MCF 10A (cell line): ENCODE measurements around the gene SULT1C2. TPM values are rescaled to one million over a fixed set of nuclear protein-coding genes. Genes with fewer than 3 reads are reported as not detected.

ENCODE experiments used
- Bru-seq: library from RNA; stranded (reverse); fragments of 400-500 nt; gene quantifications from one replicate; lab custom pipeline; 2021; lab: Mats Ljungman, UMichigan
- BruChase-seq, 2 experiments: library from RNA; stranded (reverse); fragments of 400-500 nt; gene quantifications; one replicate each; lab custom pipeline; 2021; lab: Mats Ljungman, UMichigan
- BruUV-seq: library from RNA; stranded (reverse); fragments of 400-500 nt; replicated peaks from 2 replicates; lab custom pipeline; 2021; lab: Mats Ljungman, UMichigan
- CTCF ChIA-PET: fragments of 300-600 bp; sonication (Branson Sonifier 250); formaldehyde crosslinking; extraction: SDS; loops from one replicate; lab custom pipeline; 2021; ENCODE audit warnings: antibody characterized with exemption, inconsistent platforms; lab: Yijun Ruan, JAX
- POLR2A ChIA-PET: fragments of 300-600, 350-650 bp; sonication (Branson Sonifier 250); formaldehyde crosslinking; extraction: SDS; loops from one replicate; lab custom pipeline; 2020; ENCODE audit warnings: antibody characterized with exemption, inconsistent platforms; lab: Yijun Ruan, JAX
- DNase-seq: peaks from one replicate; pipeline ENCODE4 v3.0.0-alpha.2; 2018; ENCODE audit not compliant: unreplicated experiment
- H3K27ac Mint-ChIP-seq: one replicate; pipeline ENCODE4 v1.8.0; 2022; ENCODE audit warnings: mild to moderate bottlenecking, low read depth, mixed read lengths; ENCODE audit not compliant: unreplicated experiment
- H3K27me3 Mint-ChIP-seq: one replicate; pipeline ENCODE4 v1.8.0; 2022; ENCODE audit warnings: mixed read lengths; ENCODE audit not compliant: insufficient read depth, unreplicated experiment
- H3K36me3 Mint-ChIP-seq: one replicate; pipeline ENCODE4 v1.8.0; 2022; ENCODE audit warnings: mild to moderate bottlenecking, moderate library complexity, mixed read lengths; ENCODE audit not compliant: insufficient read depth, unreplicated experiment
- H3K4me1 Mint-ChIP-seq: one replicate; pipeline ENCODE4 v1.8.0; 2022; ENCODE audit warnings: mixed read lengths; ENCODE audit not compliant: insufficient read depth, unreplicated experiment
- H3K4me3 Mint-ChIP-seq: one replicate; pipeline ENCODE4 v1.8.0; 2022; ENCODE audit warnings: mild to moderate bottlenecking, moderate library complexity, mixed read lengths; ENCODE audit not compliant: unreplicated experiment
- H3K9me3 Mint-ChIP-seq: one replicate; pipeline ENCODE4 v1.8.0; 2022; ENCODE audit warnings: mixed read lengths; ENCODE audit not compliant: unreplicated experiment
- intact Hi-C: fragments of 100-400 bp; cut with micrococcal nuclease; formaldehyde crosslinking; loops from 2 replicates; pipeline ENCODE4 v1.14.1; 2022
- long read RNA-seq: library from polyadenylated mRNA; stranded (forward); transcript quantifications from one replicate; pipeline ENCODE4 v2.0.0, GENCODE V29; 2022
- total RNA-seq: library from RNA; stranded (reverse); gene quantifications from 2 replicates; pipeline ENCODE4 v1.2.3, GENCODE V29; 2022
- TF ChIP-seq, protein P1 (sequence below): fragments of 200-600 bp; IDR thresholded peaks from one replicate; pipeline ENCODE4 v1.8.0; 2022; ENCODE audit warnings: antibody characterized with exemption, mild to moderate bottlenecking; ENCODE audit not compliant: unreplicated experiment

Gene SULT1C2
- total RNA-seq (not detected in 2 replicates), Bru-seq, nascent RNA (not detected), BruChase-seq, experiment 1, labeled RNA remaining after a 6-hour chase (percentile 5 among the genes with signal in this experiment), BruChase-seq, experiment 2, labeled RNA remaining after a 2-hour chase (not detected)
- long read RNA-seq, result 0 reads

DNA sequence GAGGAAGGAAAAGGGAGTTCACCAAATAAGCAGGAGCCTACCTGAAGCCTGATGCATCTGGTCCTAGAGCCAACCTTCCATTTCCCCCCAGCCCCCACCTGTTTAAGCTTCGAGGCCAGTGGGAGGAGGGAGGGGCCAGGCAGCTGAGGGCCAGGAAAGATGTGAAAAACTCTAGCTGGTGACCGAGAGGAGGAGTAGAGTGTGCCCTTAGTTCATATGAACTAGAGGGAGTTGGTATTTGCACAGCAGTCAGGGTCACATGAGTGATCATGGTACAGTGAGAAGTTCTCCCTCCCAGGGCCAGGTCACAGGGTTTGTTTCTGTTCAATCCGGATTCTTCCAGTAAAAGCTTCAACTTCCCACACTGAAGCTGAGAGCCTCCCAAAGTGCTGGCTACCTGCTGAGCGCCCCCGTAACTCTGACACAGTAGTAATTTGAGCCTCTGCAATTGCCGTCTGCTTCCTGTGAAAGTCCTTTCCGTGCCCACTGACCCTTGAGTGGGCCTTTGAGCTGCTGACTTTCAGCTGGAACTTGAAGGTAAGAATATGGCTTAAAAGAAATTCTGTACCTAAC, at the start of gene SULT1C2:
TSS of gene SULT1C2 (plus strand) at position 362 of the 573 bp plus-strand sequence. CDS start 4,773 bp downstream, outside the sequence.
- CTCF ChIA-PET, result interaction anchor here (0.5 to 1.1 kb wide), 4 partner anchors 21 to 1717 kb away, joined by 3 to 6 read pairs (median 3); no protein-coding TSS in a partner anchor
- no TSS peak for BruUV-seq
- Mint-ChIP-seq H3K27me3 (peaks cover 11% of the 10 kb centered on the region), H3K36me3 (no peaks in the 10 kb centered on the region), H3K9me3 (peaks cover under 1% of the 10 kb centered on the region), H3K4me1 (no peaks in the 10 kb centered on the region), H3K4me3 (no peak within 1 kb of the TSS), H3K27ac (no peak within 1 kb of the TSS)
- POLR2A ChIA-PET, result no interaction called here
- intact Hi-C loops, result no loop called here
- TF ChIP-seq, protein P1, sequence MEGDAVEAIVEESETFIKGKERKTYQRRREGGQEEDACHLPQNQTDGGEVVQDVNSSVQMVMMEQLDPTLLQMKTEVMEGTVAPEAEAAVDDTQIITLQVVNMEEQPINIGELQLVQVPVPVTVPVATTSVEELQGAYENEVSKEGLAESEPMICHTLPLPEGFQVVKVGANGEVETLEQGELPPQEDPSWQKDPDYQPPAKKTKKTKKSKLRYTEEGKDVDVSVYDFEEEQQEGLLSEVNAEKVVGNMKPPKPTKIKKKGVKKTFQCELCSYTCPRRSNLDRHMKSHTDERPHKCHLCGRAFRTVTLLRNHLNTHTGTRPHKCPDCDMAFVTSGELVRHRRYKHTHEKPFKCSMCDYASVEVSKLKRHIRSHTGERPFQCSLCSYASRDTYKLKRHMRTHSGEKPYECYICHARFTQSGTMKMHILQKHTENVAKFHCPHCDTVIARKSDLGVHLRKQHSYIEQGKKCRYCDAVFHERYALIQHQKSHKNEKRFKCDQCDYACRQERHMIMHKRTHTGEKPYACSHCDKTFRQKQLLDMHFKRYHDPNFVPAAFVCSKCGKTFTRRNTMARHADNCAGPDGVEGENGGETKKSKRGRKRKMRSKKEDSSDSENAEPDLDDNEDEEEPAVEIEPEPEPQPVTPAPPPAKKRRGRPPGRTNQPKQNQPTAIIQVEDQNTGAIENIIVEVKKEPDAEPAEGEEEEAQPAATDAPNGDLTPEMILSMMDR, result no peak
- no peak for DNase-seq

DNA sequence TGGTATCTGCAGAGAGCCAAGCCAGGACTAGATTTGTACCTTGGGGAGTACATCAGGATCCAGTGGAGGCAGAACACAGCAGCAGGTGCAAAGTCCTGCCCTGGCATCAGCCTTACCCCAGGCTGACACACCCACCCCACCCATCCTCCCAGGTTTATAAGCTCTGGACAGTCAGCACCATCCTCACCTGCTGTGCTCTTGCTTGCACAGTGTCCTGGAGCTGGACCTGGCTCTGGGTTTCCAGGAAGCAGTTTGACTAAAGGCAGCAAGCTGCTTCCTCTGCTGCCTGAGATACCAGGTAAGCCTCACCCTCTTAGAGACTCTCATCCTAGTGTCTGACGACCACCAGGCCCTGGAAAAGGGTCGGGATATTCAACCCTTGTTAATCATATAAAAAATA, 48.9 kb upstream of the SULT1C2 start, which contains the start of gene SULT1C3:
TSS of gene SULT1C3 (plus strand) at position 183 of the 400 bp plus-strand sequence. CDS start 7,227 bp downstream, outside the sequence.
- intact Hi-C loops, result no loop called here
- no peak for DNase-seq
- no TSS peak for BruUV-seq
- H3K27ac Mint-ChIP-seq, result no peak within 1 kb of the TSS
- POLR2A ChIA-PET, result no interaction called here
- H3K36me3 Mint-ChIP-seq, result peaks cover 3% of the 10 kb centered on the region
- CTCF ChIA-PET, result no interaction called here
- H3K4me1 Mint-ChIP-seq, result no peaks in the 10 kb centered on the region
- H3K4me3 Mint-ChIP-seq, result no peak within 1 kb of the TSS
- H3K27me3 Mint-ChIP-seq, result no peaks in the 10 kb centered on the region
- TF ChIP-seq, protein P1, result no peak
- peaks cover 4% of the 10 kb centered on the region for H3K9me3 Mint-ChIP-seq

DNA sequence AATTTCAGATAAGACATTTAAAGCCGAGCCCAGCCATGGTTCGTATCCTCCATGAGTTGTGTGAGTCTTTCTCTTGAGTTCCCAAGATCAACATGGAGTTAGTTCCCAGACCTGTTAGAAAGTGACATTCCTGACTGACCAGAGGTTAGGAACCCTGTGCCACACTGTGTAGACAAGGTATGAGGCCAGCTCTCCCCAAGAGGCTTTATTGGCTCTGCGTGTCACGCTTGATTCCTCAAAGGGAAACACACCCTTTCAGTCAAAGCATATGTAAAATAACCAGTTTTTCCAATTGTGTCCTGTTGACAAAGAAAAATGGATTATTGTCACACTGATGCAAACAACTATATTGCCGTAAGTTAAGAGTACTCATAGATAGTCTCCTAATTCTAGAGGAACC, 47.7 kb upstream of the SULT1C2 start:
- H3K4me3 Mint-ChIP-seq, result no peak overlapping the region
- no peaks in the 10 kb centered on the region for H3K36me3 Mint-ChIP-seq
- ChIA-PET POLR2A (no interaction called here), CTCF (interaction anchor here (0.6 kb wide), 1 partner anchor 1555 kb away, joined by 6 read pairs; no protein-coding TSS in a partner anchor)
- no peaks in the 10 kb centered on the region for H3K9me3 Mint-ChIP-seq
- intact Hi-C loops, result no loop called here
- TF ChIP-seq, protein P1, result no peak
- no peaks in the 10 kb centered on the region for H3K4me1 Mint-ChIP-seq
- H3K27ac Mint-ChIP-seq, result no peak overlapping the region
- no peaks in the 10 kb centered on the region for H3K27me3 Mint-ChIP-seq
- BruUV-seq, result no TSS peak
- DNase-seq, result no peak

DNA sequence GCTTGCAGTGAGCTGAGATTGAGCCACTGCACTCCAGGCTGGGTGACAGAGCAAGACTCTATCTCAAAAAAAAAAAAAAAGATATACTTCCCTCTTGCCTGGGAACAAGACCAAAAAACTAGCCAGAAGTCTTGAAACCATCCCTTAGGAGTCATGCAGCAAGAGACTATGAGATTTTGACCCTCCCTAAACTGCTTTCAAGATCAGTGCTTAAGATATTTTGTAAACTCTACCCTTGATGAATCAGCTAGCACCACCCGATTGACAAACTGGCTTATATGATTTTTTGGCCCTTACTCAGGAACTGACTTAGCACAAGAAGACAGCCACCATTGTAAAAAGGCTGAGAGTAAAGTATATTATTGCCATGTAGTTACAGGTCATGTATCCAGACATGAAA, 45.1 kb upstream of the SULT1C2 start:
- ChIA-PET POLR2A (interaction anchor here (0.6 to 1.3 kb wide), 3 partner anchors 9 to 74 kb away, joined by 3 to 4 read pairs (median 3); no protein-coding TSS in a partner anchor), CTCF (interaction anchor here (0.8 kb wide), 1 partner anchor 10 kb away, joined by 3 read pairs; no protein-coding TSS in a partner anchor)
- DNase-seq, result no peak
- no peak overlapping the region for H3K27ac Mint-ChIP-seq
- H3K27me3 Mint-ChIP-seq, result no peaks in the 10 kb centered on the region
- H3K4me3 Mint-ChIP-seq, result no peak overlapping the region
- H3K4me1 Mint-ChIP-seq, result no peaks in the 10 kb centered on the region
- H3K9me3 Mint-ChIP-seq, result no peaks in the 10 kb centered on the region
- TF ChIP-seq, protein P1, result no peak
- H3K36me3 Mint-ChIP-seq, result no peaks in the 10 kb centered on the region
- BruUV-seq, result no TSS peak
- intact Hi-C loops, result no loop called here
